HG02610 (cell line): ENCODE data around the gene TMIE.

Source experiments
- ATAC-seq: cut with Tn5 transposase; IDR thresholded peaks from one replicate; pipeline ENCODE4 v1.9.1; 2021; ENCODE audit warnings: mild to moderate bottlenecking, moderate library complexity; ENCODE audit not compliant: unreplicated experiment

The TMIE gene

GRCh38 chr3:46706771-46707582, 5.8 kb downstream of the TMIE start:
- no peak for ATAC-seq

GRCh38 chr3:46707601-46708011, 6.4 kb downstream of the TMIE start:
- no peak for ATAC-seq

- no peak for ATAC-seq
These were observed 7.4 kb downstream of the TMIE start for GRCh38 chr3:46708401-46709156.

GRCh38 chr3:46709157-46709654, 8.0 kb downstream of the TMIE start:
- no peak for ATAC-seq

- no peak for ATAC-seq
These were observed 8.5 kb downstream of the TMIE start for GRCh38 chr3:46709721-46710120.

GRCh38 chr3:46710229-46710628, 9.0 kb downstream of the TMIE start:
- ATAC-seq = no peak

- ATAC-seq = no peak
These were observed 9.6 kb downstream of the TMIE start for GRCh38 chr3:46710671-46711295.

GRCh38 chr3:46711305-46711704, 10.1 kb downstream of the TMIE start:
- no peak for ATAC-seq

GRCh38 chr3:46711760-46712159, 10.6 kb downstream of the TMIE start:
- ATAC-seq = no peak

- ATAC-seq = no peak
These were observed 11.2 kb downstream of the TMIE start for GRCh38 chr3:46712191-46713049.

GRCh38 chr3:46713050-46713897, 12.1 kb downstream of the TMIE start:
- ATAC-seq = no peak

- ATAC-seq = no peak
These were observed 12.8 kb downstream of the TMIE start for GRCh38 chr3:46713898-46714552.

- ATAC-seq = no peak
These were observed 13.7 kb downstream of the TMIE start for GRCh38 chr3:46714728-46715506.

GRCh38 chr3:46715507-46716175, 14.4 kb downstream of the TMIE start:
- ATAC-seq = no peak

GRCh38 chr3:46716461-46717441, 15.6 kb downstream of the TMIE start:
- no peak for ATAC-seq

GRCh38 chr3:46717447-46718231, 16.4 kb downstream of the TMIE start, which contains the start of gene PRSS50:
TSS of gene PRSS50 (minus strand) at chr3:46717869. CDS start at chr3:46717824, 45 bp downstream.
- ATAC-seq = no peak
